Measurements from ENCODE around the gene NAP1L4.

DNA sequence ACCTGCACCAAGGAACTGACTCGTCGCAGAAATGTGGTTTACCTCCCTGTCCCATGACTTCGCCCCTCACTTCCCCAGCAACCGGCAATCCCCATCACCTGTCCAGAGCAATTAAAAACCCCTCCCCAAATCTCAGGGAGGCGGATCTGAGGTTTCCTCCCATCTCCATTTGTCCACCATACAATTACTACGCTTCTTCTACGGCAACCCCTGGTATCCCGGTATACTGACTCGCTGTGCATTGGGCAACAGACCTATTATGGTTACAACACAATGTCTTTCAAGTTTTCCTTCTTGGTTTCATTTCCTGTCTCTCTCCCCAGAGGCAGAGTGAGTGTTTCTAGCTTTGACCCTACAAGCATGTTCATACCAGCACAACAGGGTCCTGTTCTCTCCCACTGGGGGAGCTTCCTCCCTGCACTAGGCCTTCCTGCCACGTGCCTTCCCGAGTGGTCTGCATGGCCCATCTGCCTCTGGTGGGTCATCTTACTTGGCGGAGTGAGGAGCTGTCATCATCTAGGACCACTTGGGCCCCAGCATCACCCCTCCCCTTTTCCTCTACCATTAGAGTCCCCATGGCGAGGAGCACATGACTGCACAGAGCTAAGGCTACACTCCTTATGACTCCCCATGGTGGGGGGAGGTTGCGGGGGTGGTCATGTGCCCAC lies 30.3 kb upstream of the NAP1L4 start:
- TF ChIP-seq, protein P1, sequence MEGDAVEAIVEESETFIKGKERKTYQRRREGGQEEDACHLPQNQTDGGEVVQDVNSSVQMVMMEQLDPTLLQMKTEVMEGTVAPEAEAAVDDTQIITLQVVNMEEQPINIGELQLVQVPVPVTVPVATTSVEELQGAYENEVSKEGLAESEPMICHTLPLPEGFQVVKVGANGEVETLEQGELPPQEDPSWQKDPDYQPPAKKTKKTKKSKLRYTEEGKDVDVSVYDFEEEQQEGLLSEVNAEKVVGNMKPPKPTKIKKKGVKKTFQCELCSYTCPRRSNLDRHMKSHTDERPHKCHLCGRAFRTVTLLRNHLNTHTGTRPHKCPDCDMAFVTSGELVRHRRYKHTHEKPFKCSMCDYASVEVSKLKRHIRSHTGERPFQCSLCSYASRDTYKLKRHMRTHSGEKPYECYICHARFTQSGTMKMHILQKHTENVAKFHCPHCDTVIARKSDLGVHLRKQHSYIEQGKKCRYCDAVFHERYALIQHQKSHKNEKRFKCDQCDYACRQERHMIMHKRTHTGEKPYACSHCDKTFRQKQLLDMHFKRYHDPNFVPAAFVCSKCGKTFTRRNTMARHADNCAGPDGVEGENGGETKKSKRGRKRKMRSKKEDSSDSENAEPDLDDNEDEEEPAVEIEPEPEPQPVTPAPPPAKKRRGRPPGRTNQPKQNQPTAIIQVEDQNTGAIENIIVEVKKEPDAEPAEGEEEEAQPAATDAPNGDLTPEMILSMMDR (IDR thresholded peaks at IDR 0.05), result no peak
- TF ChIP-seq POLR2A (IDR thresholded peaks at IDR 0.05), result no peak

All from right lobe of liver (tissue), 4 donors.